Pancreas (tissue), 10 donors: ENCODE data around the gene PLCG1. TPM values are rescaled to one million over a fixed set of nuclear protein-coding genes. Genes with fewer than 3 reads are reported as not detected.

ENCODE experiments used
- ATAC-seq, 4 donors: fragments of 200-7000 bp; cut with Tn5 transposase; one replicate each; pipeline versions ENCODE4 v1.8.0 to v1.9.1; 2020; ENCODE audit warnings: mild to moderate bottlenecking in 4 of 4, moderate library complexity in 4 of 4
- DNase-seq, 6 donors: peaks; one replicate each; pipeline ENCODE4 v3.0.0-alpha.2; 2020
- FAIRE-seq: peaks from 2 replicates; lab custom pipeline; 2012; peaks lifted over from hg19 to GRCh38; lab: Jason Lieb, UNC
- H3K27ac ChIP-seq, 4 donors: fragments of 200-600 bp; sonication (generic); 1 replicate in 3 of 4; 2 replicates in 1 of 4; pipeline versions ENCODE4 v1.5.0 to v1.8.0; 2020
- H3K27me3 ChIP-seq, 4 donors: fragments of 200-600 bp; one replicate each; pipeline ENCODE4 v1.8.0; 2021
- H3K36me3 ChIP-seq, 3 donors: fragments of 200-600 bp; sonication (generic) in 1 of 3; one replicate each; pipeline versions ENCODE4 v1.5.0 to v1.8.0; 2020 to 2021
- H3K4me1 ChIP-seq, 3 donors: fragments of 200-600 bp; one replicate each; pipeline ENCODE4 v1.8.0; 2021
- H3K4me3 ChIP-seq, 4 donors: fragments of 200-600 bp; sonication (generic) in 2 of 4; one replicate each; pipeline versions ENCODE4 v1.5.0 to v1.8.0; 2020 to 2021
- H3K9me3 ChIP-seq, 4 donors: fragments of 200-600 bp; one replicate each; pipeline ENCODE4 v1.8.0; 2021
- CTCF ChIP-seq, 4 donors: fragments of 200-600 bp; sonication (generic) in 3 of 4; IDR thresholded peaks; one replicate each; pipeline versions ENCODE4 v1.5.0 to v1.8.0; 2021; ENCODE audit warnings: antibody characterized with exemption in 4 of 4
- WGBS, 2 donors: extraction: QIAGEN DNeasy Blood & Tissue Kit; methylation state at CpG; one replicate each; pipeline ENCODE4 v1.1.7; 2013; 5-methylcytosine and 5-hydroxymethylcytosine counted together
- intact Hi-C, 3 donors: fragments of 100-400 bp; cut with DNase I; formaldehyde crosslinking; loops; one replicate each; pipeline versions ENCODE4 v1.11.1 to v1.14.2; 2022
- microRNA-seq, 2 donors: library from miRNA; unstranded; fragments of <30 nt; microRNA quantifications; one replicate each; pipeline versions ENCODE4 to v1.1.0, GENCODE V29; 2019 to 2020
- polyA plus RNA-seq, 2 donors: library from polyadenylated mRNA; stranded (reverse); fragments of 200-250 nt; gene quantifications; one replicate each; pipeline ENCODE4 v1.2.3, GENCODE V29; 2013
- total RNA-seq, 6 donors: library from RNA; stranded (reverse); fragmentation: NEBNext Ultra II Directional in 4 of 6; extraction: Animal tissue kit (Norgen Biotek cat#: 25700) in 4 of 6; gene quantifications; one replicate each; pipeline versions ENCODE4 v1.2.1 to v1.2.4, GENCODE V29; 2021 to 2023
- donor health status: healthy with polysubstance abuse.
- donor health status: DM: no; HTN: no; CAD: no; lungs with moderate emphysema.
- donor health status: DM: no; HTN: no; CAD: no.
- donor health status: control.
- donor health status: control.
- donor health status: Bipolar disorder and iron deficiency.
- donor health status: DM: yes; HTN: yes; CAD: no.
- donor health status: DM: no; HTN: no; CAD: no.
- donor health status: DM: no; HTN: no; CAD: no.
- donor health status: DM: yes; HTN: yes; CAD: no.

Gene PLCG1
- total and polyA plus RNA-seq, 8 donors = 9.9 to 41.7 (median 20.1) TPM

DNA sequence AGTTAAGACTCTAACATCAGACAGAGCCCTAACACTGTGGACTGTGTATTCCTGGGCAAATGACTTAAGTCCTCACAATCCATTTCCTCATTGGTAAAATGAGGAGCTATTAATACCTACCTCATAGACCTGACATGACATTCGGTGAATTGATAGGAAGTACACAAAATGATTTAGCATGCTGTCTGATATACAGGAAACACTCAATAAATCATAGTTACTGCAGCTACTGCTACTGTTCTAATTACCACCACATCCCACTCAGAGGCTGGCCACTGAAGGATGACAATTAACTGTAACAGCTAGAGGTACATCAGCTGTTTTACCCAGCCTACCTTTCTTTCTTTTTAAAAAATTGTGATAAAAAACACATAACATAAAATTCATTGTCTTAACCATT, 87.7 kb downstream of the PLCG1 start:
- Histone ChIP-seq H3K4me1 (no peaks in the 10 kb centered on the region), H3K27ac (no peak overlapping the region), H3K36me3 (no peaks in the 10 kb centered on the region), H3K9me3 (no peaks in the 10 kb centered on the region), H3K4me3 (no peak overlapping the region), H3K27me3 (no peaks in the 10 kb centered on the region)
- DNase-seq (no peak), ATAC-seq (no peak), FAIRE-seq (no peak)
- WGBS, 2 donors = 78 to 81% methylated on average over 1 of the region's 1 CpG
- intact Hi-C loops = no loop called here
- TF ChIP-seq CTCF (IDR thresholded peaks at IDR 0.05) = no peak

GRCh38 chr20:41226426-41226825, 89.1 kb downstream of the PLCG1 start:
- no peaks in the 10 kb centered on the region for H3K4me1 ChIP-seq
- no peaks in the 10 kb centered on the region for H3K27me3 ChIP-seq
- ATAC-seq (no peak), DNase-seq (no peak), FAIRE-seq (no peak)
- H3K27ac ChIP-seq = no peak overlapping the region
- intact Hi-C loops = no loop called here
- TF ChIP-seq CTCF (IDR thresholded peaks at IDR 0.05) = no peak
- H3K9me3 ChIP-seq = no peaks in the 10 kb centered on the region
- 80 to 87% methylated on average over 1 of the region's 1 CpG for WGBS, 2 donors
- no peak overlapping the region for H3K4me3 ChIP-seq
- H3K36me3 ChIP-seq = no peaks in the 10 kb centered on the region

Small RNAs within 50 kb of the gene (microRNA-seq; reads per million reads assigned to microRNA genes)
- 0 reads per million in 2 donors for gene MIR6871

Other genes with a start within 250 kb of the PLCG1 start
- gene TOP1, start 108.7 kb upstream of the PLCG1 start, total RNA-seq = 10 to 100 TPM in 5 of 6 donors, 1 to 10 TPM in 1; 9.6 to 25.6 (median 17.0) TPM
- gene TOP1, start 108.7 kb upstream of the PLCG1 start, polyA plus RNA-seq = 10 to 100 TPM in 1 of 2 donors, 1 to 10 TPM in 1; 10.0 to 16.2 TPM
- gene ZHX3, start 180.2 kb downstream of the PLCG1 start, total RNA-seq = 10 to 100 TPM; 10.9 to 17.3 (median 13.9) TPM
- gene ZHX3, start 180.2 kb downstream of the PLCG1 start, polyA plus RNA-seq = 1 to 10 TPM; 7.9 to 8.2 TPM
- gene LPIN3, start 203.3 kb downstream of the PLCG1 start, total RNA-seq = 10 to 100 TPM in 1 of 6 donors, 1 to 10 TPM in 5; 3.9 to 17.6 (median 7.5) TPM
- gene LPIN3, start 203.3 kb downstream of the PLCG1 start, polyA plus RNA-seq = 10 to 100 TPM; 31.5 to 47.5 TPM
- under 1 TPM in 3 of 6 donors, not detected in 3; 0.04 to 0.06 (median 0.06) TPM for gene EMILIN3, start 229.3 kb downstream of the PLCG1 start, total RNA-seq
- under 1 TPM; 0.23 to 0.33 TPM for gene EMILIN3, start 229.3 kb downstream of the PLCG1 start, polyA plus RNA-seq